Measurements from ENCODE around the gene PCID2. TPM values are rescaled to one million over a fixed set of nuclear protein-coding genes. Genes with fewer than 3 reads are reported as not detected.

PCID2 gene
- total RNA-seq, 1 experiment from 2014 or later = 39.7 TPM

DNA sequence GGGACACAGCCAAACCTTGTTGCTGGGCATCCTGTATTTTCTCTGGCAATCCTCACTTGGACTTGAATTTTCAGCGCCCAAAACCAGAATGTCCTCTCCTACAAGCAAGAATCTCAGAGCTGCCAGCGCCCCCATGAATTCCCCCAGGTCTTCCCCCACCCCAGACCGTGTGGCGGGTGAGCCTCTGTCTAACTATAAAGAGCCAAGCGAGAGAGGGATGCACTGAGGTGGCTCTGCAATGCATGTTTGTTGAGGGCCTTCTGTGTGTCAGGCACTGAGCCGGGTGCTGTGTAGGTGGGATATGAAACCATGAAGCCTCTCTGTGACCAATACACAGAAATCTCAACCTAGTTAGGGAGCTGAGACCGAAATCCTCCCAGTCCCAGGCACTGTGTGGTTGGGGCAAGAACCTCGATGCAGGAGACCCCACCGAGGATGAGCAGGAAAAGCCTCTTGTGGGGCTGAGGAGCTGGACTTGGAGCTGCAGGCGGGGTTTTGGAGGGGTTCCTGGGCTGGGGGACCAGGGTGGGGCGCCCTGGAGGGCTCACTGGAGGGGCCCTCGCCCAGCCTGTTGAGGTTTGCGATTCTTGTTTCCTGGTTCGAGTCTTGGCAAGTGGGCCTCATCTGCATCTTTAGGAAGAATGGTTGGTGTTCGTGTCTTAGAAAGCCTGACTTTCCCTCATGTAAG is 62.4 kb downstream of the PCID2 start:
- no peak overlapping the region for H3K27ac ChIP-seq (ENCODE audit: low read length)
- DNase-seq (ENCODE audit: low read depth, low spot score) = no peak
- no peaks in the 10 kb centered on the region for H3K4me1 ChIP-seq (ENCODE audit: control insufficient read depth, insufficient read depth, low read length)
- ChIA-PET POLR2A (no interaction called here), CTCF (no interaction called here)
- H3K27me3 ChIP-seq (ENCODE audit: control insufficient read depth, insufficient read depth, low read length) = no peaks in the 10 kb centered on the region
- no peaks in the 10 kb centered on the region for H3K36me3 ChIP-seq (ENCODE audit: control insufficient read depth, insufficient read depth, low read length)
- no peak overlapping the region for H3K4me3 ChIP-seq (ENCODE audit: low read depth in 2 of 2, low read length in 2 of 2)
- TF ChIP-seq, protein P1, sequence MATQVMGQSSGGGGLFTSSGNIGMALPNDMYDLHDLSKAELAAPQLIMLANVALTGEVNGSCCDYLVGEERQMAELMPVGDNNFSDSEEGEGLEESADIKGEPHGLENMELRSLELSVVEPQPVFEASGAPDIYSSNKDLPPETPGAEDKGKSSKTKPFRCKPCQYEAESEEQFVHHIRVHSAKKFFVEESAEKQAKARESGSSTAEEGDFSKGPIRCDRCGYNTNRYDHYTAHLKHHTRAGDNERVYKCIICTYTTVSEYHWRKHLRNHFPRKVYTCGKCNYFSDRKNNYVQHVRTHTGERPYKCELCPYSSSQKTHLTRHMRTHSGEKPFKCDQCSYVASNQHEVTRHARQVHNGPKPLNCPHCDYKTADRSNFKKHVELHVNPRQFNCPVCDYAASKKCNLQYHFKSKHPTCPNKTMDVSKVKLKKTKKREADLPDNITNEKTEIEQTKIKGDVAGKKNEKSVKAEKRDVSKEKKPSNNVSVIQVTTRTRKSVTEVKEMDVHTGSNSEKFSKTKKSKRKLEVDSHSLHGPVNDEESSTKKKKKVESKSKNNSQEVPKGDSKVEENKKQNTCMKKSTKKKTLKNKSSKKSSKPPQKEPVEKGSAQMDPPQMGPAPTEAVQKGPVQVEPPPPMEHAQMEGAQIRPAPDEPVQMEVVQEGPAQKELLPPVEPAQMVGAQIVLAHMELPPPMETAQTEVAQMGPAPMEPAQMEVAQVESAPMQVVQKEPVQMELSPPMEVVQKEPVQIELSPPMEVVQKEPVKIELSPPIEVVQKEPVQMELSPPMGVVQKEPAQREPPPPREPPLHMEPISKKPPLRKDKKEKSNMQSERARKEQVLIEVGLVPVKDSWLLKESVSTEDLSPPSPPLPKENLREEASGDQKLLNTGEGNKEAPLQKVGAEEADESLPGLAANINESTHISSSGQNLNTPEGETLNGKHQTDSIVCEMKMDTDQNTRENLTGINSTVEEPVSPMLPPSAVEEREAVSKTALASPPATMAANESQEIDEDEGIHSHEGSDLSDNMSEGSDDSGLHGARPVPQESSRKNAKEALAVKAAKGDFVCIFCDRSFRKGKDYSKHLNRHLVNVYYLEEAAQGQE (IDR thresholded peaks at IDR 0.05; ENCODE audit: insufficient read depth in 1 of 2, low read depth in 2 of 2, low read length in 1 of 2) = no peak
- no peak for TF ChIP-seq SIN3A (IDR thresholded peaks at IDR 0.05; ENCODE audit: borderline replicate concordance, insufficient read depth, low read depth, low read length)
- no peak for TF ChIP-seq TCF7L2 (IDR thresholded peaks at IDR 0.05; ENCODE audit: low read depth, low read length)
- intact Hi-C loops (cut with micrococcal nuclease; ENCODE audit: unreplicated experiment) = no loop called here
- H3K9me3 ChIP-seq (ENCODE audit: control insufficient read depth, insufficient read depth, low read depth, low read length) = no peaks in the 10 kb centered on the region
- no peak for ATAC-seq
- in situ Hi-C loops (cut with HindIII; ENCODE audit: low pct_unique_long_range_greater_than_20kb, low sequenced_read_pairs) = no loop called here
- BruUV-seq (replicated peaks) = no TSS peak

DNA sequence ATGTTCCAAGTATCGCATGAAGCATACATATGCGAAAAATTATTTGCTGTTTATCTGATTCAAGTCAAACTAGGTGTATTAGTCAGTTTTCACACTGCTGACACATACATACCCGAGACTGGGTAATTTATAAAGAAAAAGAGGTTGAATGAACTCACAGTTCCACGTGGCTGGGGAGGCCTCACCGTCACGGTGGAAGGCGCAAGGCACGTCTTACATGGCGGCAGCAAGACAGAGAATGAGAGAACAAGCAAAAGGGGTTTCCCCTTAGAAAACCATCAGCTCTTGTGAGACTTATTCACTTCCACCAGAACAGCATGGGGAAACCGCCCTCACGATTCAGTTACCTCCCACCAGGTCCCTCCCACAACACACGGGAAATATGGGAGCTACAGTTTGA is 63.0 kb downstream of the PCID2 start:
- Histone ChIP-seq H3K36me3 (ENCODE audit: control insufficient read depth, insufficient read depth, low read length) (no peaks in the 10 kb centered on the region), H3K27me3 (ENCODE audit: control insufficient read depth, insufficient read depth, low read length) (no peaks in the 10 kb centered on the region), H3K27ac (ENCODE audit: low read length) (no peak overlapping the region), H3K4me1 (ENCODE audit: control insufficient read depth, insufficient read depth, low read length) (no peaks in the 10 kb centered on the region), H3K9me3 (ENCODE audit: control insufficient read depth, insufficient read depth, low read depth, low read length) (no peaks in the 10 kb centered on the region), H3K4me3 (ENCODE audit: low read depth in 2 of 2, low read length in 2 of 2) (no peak overlapping the region)
- ATAC-seq (no peak), DNase-seq (ENCODE audit: low read depth, low spot score) (no peak)
- intact Hi-C loops (cut with micrococcal nuclease; ENCODE audit: unreplicated experiment) = no loop called here
- TF ChIP-seq TCF7L2 (IDR thresholded peaks at IDR 0.05; ENCODE audit: low read depth, low read length) = no peak
- TF ChIP-seq POLR2AphosphoS5 (IDR thresholded peaks at IDR 0.05; ENCODE audit: low read depth, low read length) = no peak
- TF ChIP-seq, protein P2, sequence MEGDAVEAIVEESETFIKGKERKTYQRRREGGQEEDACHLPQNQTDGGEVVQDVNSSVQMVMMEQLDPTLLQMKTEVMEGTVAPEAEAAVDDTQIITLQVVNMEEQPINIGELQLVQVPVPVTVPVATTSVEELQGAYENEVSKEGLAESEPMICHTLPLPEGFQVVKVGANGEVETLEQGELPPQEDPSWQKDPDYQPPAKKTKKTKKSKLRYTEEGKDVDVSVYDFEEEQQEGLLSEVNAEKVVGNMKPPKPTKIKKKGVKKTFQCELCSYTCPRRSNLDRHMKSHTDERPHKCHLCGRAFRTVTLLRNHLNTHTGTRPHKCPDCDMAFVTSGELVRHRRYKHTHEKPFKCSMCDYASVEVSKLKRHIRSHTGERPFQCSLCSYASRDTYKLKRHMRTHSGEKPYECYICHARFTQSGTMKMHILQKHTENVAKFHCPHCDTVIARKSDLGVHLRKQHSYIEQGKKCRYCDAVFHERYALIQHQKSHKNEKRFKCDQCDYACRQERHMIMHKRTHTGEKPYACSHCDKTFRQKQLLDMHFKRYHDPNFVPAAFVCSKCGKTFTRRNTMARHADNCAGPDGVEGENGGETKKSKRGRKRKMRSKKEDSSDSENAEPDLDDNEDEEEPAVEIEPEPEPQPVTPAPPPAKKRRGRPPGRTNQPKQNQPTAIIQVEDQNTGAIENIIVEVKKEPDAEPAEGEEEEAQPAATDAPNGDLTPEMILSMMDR (IDR thresholded peaks at IDR 0.05) = no peak
- TF ChIP-seq, protein P1 (IDR thresholded peaks at IDR 0.05; ENCODE audit: insufficient read depth in 1 of 2, low read depth in 2 of 2, low read length in 1 of 2) = no peak
- TF ChIP-seq SIN3A (IDR thresholded peaks at IDR 0.05; ENCODE audit: borderline replicate concordance, insufficient read depth, low read depth, low read length) = no peak
- CTCF ChIA-PET = no interaction called here
- in situ Hi-C loops (cut with HindIII; ENCODE audit: low pct_unique_long_range_greater_than_20kb, low sequenced_read_pairs) = no loop called here
- POLR2A ChIA-PET = no interaction called here
- no TSS peak for BruUV-seq (replicated peaks)
